SK-N-SH treated with all-trans-retinoic acid at 6 μM for 48 hours (cell line): ENCODE results near the gene CLDN20.

Experiments used
- ATAC-seq: fragments of 200-7000 bp; cut with Tn5 transposase; 3 replicates; pipeline ENCODE4 v1.9.1; 2020; ENCODE audit warnings: mild to moderate bottlenecking, moderate library complexity
- ARNTL ChIP-seq: fragments of 450-650 bp; formaldehyde crosslinking; IDR thresholded peaks from 2 replicates; pipeline ENCODE4 v1.5.0; 2020; ENCODE audit warnings: low read depth, mild to moderate bottlenecking, moderate library complexity, borderline replicate concordance
- BACH2 ChIP-seq: fragments of 250-450 bp; sonication (Bioruptor Pico); IDR thresholded peaks from 2 replicates; pipeline ENCODE4 v1.9.0; 2021; ENCODE audit warnings: mild to moderate bottlenecking, borderline replicate concordance
- CSDC2 ChIP-seq: fragments of 250-450 bp; sonication (Bioruptor Pico); IDR thresholded peaks from 2 replicates; pipeline ENCODE4 v1.5.0; 2020; ENCODE audit warnings: mild to moderate bottlenecking, moderate library complexity
- ESRRG ChIP-seq: fragments of 250-450 bp; sonication (Bioruptor Pico); IDR thresholded peaks from 2 replicates; pipeline ENCODE4 v1.6.1; 2021; ENCODE audit warnings: mild to moderate bottlenecking
- GLIS3 ChIP-seq: fragments of 250-450 bp; sonication (Bioruptor Pico); IDR thresholded peaks from 2 replicates; pipeline ENCODE4 v1.5.0; 2020; ENCODE audit warnings: mild to moderate bottlenecking, moderate library complexity
- ISL1 ChIP-seq: fragments of 250-450 bp; sonication (Bioruptor Pico); IDR thresholded peaks from 2 replicates; pipeline ENCODE4 v2.1.2; 2022; ENCODE audit warnings: mild to moderate bottlenecking, moderate library complexity
- OSR1 ChIP-seq: fragments of 250-450 bp; sonication (Bioruptor Pico); IDR thresholded peaks from 2 replicates; pipeline ENCODE4 v1.8.0; 2022; ENCODE audit warnings: moderate library complexity, mild to moderate bottlenecking, inconsistent platforms
- PPARA ChIP-seq: fragments of 250-450 bp; sonication (Bioruptor Pico); IDR thresholded peaks from 2 replicates; pipeline ENCODE4 v1.5.0; 2020; ENCODE audit warnings: mild to moderate bottlenecking, borderline replicate concordance
- RARB ChIP-seq: fragments of 250-450 bp; sonication (Bioruptor Pico); IDR thresholded peaks from 2 replicates; pipeline ENCODE4 v1.8.0; 2021; ENCODE audit warnings: mild to moderate bottlenecking, moderate library complexity
- SNAI2 ChIP-seq: fragments of 250-450 bp; sonication (Bioruptor Pico); IDR thresholded peaks from 2 replicates; pipeline ENCODE4 v1.5.0; 2020; ENCODE audit warnings: mild to moderate bottlenecking, moderate library complexity
- TCF4 ChIP-seq: fragments of 250-450 bp; sonication (Bioruptor Pico); IDR thresholded peaks from 2 replicates; pipeline ENCODE4 v1.8.0; 2021; ENCODE audit warnings: mild to moderate bottlenecking, moderate library complexity, borderline replicate concordance
- TOX ChIP-seq: fragments of 250-450 bp; sonication (Bioruptor Pico); IDR thresholded peaks from 2 replicates; pipeline ENCODE4 v1.8.0; 2021; ENCODE audit warnings: mild to moderate bottlenecking, moderate library complexity, borderline replicate concordance
- ZC3H10 ChIP-seq: fragments of 250-450 bp; sonication (Bioruptor Pico); IDR thresholded peaks from 2 replicates; pipeline ENCODE4 v1.5.1; 2021; ENCODE audit warnings: mild to moderate bottlenecking, moderate library complexity
- ZFP3 ChIP-seq: fragments of 250-450 bp; sonication (Bioruptor Pico); IDR thresholded peaks from 2 replicates; pipeline ENCODE4 v1.5.0; 2020; ENCODE audit warnings: mild to moderate bottlenecking, moderate library complexity
- ZNF565 ChIP-seq: fragments of 450-650 bp; formaldehyde crosslinking; conservative IDR thresholded peaks from 2 replicates; pipeline ENCODE4 v1.5.0; 2020; ENCODE audit warnings: low read depth, mild to moderate bottlenecking, moderate library complexity
- ZNF70 ChIP-seq: fragments of 450-650 bp; formaldehyde crosslinking; IDR thresholded peaks from 2 replicates; pipeline ENCODE4 v1.5.0; 2020; ENCODE audit warnings: mild to moderate bottlenecking, moderate library complexity
- ZNF8 ChIP-seq: fragments of 450-650 bp; formaldehyde crosslinking; IDR thresholded peaks from 2 replicates; pipeline ENCODE4 v1.5.0; 2020; ENCODE audit warnings: mild to moderate bottlenecking, moderate library complexity
- TF ChIP-seq, protein P1 (sequence below): fragments of 250-450 bp; sonication (Bioruptor Pico); IDR thresholded peaks from 2 replicates; pipeline ENCODE4 v1.5.1; 2020; ENCODE audit warnings: low read depth, mild to moderate bottlenecking, moderate library complexity
- TF ChIP-seq, protein P2 (sequence below): fragments of 250-450 bp; sonication (Bioruptor Pico); IDR thresholded peaks from 2 replicates; pipeline ENCODE4 v1.8.0; 2020; ENCODE audit warnings: mild to moderate bottlenecking, moderate library complexity, borderline replicate concordance
- TF ChIP-seq, protein P3 (sequence below): fragments of 250-450 bp; sonication (Bioruptor Pico); IDR thresholded peaks from 2 replicates; pipeline ENCODE4 v1.8.0; 2021; ENCODE audit warnings: low read depth, mild to moderate bottlenecking, moderate library complexity, borderline replicate concordance
- TF ChIP-seq, protein P4 (sequence below): fragments of 250-450 bp; sonication (Bioruptor Pico); IDR thresholded peaks from 2 replicates; pipeline ENCODE4 v1.5.1; 2021; ENCODE audit warnings: mild to moderate bottlenecking, moderate library complexity
- TF ChIP-seq, protein P5 (sequence below): fragments of 250-450 bp; sonication (Bioruptor Pico); IDR thresholded peaks from 2 replicates; pipeline ENCODE4 v1.5.0; 2020; ENCODE audit warnings: mild to moderate bottlenecking, moderate library complexity

CLDN20 gene

DNA sequence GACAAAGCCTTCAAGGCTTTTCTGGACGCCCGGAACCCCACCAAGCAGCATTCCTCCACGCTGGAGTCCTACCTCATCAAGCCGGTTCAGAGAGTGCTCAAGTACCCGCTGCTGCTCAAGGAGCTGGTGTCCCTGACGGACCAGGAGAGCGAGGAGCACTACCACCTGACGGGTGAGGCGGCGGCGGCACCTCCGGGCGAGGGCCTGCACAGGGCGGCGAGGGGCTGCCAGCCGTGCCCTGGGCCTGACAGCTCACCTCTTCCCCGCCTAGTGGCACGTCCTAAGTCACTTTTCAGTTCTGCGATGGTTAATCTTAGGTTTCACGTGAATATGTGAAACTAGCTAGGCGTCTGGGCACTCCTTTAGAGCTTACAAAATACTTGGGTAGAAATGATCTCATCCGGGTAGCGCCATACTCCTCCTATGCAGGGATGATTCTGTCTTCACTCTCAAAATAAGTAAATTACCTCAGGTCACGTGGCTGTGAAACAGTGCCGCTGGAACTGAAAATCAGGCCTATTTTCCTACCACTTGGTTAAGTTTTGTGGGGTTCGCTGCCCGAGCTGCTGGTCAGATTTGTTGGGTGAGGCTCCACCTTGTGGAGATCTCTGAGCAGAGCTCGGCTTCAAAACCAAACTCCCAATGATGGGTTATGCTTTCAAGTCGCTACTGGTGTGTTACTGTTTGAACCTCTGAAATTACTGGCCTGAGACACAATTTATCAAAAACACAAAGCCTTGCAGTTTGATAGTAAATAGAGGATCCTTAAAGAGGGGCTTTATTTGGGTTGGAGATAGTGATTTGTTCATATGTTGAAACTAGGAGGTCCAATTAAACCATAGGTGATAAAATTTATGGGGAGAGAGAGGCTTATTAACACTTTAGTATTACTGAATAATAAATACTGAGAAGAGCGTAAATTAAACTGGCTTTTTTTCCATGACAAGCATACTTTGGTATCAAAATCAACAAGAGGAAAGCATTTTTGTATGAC is 15.5 kb upstream of the CLDN20 start:
- TF ChIP-seq, protein P1, sequence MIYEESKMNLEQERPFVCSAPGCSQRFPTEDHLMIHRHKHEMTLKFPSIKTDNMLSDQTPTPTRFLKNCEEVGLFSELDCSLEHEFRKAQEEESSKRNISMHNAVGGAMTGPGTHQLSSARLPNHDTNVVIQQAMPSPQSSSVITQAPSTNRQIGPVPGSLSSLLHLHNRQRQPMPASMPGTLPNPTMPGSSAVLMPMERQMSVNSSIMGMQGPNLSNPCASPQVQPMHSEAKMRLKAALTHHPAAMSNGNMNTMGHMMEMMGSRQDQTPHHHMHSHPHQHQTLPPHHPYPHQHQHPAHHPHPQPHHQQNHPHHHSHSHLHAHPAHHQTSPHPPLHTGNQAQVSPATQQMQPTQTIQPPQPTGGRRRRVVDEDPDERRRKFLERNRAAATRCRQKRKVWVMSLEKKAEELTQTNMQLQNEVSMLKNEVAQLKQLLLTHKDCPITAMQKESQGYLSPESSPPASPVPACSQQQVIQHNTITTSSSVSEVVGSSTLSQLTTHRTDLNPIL, result no peak
- no peak for TF ChIP-seq TOX (CRISPR knock-in tag)
- TF ChIP-seq ESRRG (CRISPR knock-in tag), result no peak
- no peak for TF ChIP-seq RARB (CRISPR knock-in tag)
- TF ChIP-seq, protein P2, sequence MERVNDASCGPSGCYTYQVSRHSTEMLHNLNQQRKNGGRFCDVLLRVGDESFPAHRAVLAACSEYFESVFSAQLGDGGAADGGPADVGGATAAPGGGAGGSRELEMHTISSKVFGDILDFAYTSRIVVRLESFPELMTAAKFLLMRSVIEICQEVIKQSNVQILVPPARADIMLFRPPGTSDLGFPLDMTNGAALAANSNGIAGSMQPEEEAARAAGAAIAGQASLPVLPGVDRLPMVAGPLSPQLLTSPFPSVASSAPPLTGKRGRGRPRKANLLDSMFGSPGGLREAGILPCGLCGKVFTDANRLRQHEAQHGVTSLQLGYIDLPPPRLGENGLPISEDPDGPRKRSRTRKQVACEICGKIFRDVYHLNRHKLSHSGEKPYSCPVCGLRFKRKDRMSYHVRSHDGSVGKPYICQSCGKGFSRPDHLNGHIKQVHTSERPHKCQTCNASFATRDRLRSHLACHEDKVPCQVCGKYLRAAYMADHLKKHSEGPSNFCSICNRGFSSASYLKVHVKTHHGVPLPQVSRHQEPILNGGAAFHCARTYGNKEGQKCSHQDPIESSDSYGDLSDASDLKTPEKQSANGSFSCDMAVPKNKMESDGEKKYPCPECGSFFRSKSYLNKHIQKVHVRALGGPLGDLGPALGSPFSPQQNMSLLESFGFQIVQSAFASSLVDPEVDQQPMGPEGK (CRISPR knock-in tag), result no peak
- TF ChIP-seq ZNF8 (CRISPR knock-in tag), result no peak
- TF ChIP-seq OSR1 (CRISPR knock-in tag), result no peak
- no peak for TF ChIP-seq ZC3H10 (CRISPR knock-in tag)
- no peak for TF ChIP-seq CSDC2 (CRISPR knock-in tag)
- no peak for TF ChIP-seq GLIS3 (CRISPR knock-in tag)
- TF ChIP-seq, protein P3, sequence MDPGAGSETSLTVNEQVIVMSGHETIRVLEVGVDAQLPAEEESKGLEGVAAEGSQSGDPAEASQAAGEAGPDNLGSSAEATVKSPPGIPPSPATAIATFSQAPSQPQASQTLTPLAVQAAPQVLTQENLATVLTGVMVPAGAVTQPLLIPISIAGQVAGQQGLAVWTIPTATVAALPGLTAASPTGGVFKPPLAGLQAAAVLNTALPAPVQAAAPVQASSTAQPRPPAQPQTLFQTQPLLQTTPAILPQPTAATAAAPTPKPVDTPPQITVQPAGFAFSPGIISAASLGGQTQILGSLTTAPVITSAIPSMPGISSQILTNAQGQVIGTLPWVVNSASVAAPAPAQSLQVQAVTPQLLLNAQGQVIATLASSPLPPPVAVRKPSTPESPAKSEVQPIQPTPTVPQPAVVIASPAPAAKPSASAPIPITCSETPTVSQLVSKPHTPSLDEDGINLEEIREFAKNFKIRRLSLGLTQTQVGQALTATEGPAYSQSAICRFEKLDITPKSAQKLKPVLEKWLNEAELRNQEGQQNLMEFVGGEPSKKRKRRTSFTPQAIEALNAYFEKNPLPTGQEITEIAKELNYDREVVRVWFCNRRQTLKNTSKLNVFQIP (CRISPR knock-in tag), result no peak
- TF ChIP-seq, protein P4, sequence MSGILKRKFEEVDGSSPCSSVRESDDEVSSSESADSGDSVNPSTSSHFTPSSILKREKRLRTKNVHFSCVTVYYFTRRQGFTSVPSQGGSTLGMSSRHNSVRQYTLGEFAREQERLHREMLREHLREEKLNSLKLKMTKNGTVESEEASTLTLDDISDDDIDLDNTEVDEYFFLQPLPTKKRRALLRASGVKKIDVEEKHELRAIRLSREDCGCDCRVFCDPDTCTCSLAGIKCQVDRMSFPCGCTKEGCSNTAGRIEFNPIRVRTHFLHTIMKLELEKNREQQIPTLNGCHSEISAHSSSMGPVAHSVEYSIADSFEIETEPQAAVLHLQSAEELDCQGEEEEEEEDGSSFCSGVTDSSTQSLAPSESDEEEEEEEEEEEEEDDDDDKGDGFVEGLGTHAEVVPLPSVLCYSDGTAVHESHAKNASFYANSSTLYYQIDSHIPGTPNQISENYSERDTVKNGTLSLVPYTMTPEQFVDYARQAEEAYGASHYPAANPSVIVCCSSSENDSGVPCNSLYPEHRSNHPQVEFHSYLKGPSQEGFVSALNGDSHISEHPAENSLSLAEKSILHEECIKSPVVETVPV, result no peak
- no peak for TF ChIP-seq TCF4 (CRISPR knock-in tag)
- TF ChIP-seq PPARA (CRISPR knock-in tag), result no peak
- TF ChIP-seq BACH2 (CRISPR knock-in tag), result no peak
- TF ChIP-seq ZNF565 (CRISPR knock-in tag), result no peak
- no peak for TF ChIP-seq ISL1 (CRISPR knock-in tag)
- TF ChIP-seq ZNF70, result no peak
- TF ChIP-seq ZFP3 (CRISPR knock-in tag), result no peak
- TF ChIP-seq, protein P5, sequence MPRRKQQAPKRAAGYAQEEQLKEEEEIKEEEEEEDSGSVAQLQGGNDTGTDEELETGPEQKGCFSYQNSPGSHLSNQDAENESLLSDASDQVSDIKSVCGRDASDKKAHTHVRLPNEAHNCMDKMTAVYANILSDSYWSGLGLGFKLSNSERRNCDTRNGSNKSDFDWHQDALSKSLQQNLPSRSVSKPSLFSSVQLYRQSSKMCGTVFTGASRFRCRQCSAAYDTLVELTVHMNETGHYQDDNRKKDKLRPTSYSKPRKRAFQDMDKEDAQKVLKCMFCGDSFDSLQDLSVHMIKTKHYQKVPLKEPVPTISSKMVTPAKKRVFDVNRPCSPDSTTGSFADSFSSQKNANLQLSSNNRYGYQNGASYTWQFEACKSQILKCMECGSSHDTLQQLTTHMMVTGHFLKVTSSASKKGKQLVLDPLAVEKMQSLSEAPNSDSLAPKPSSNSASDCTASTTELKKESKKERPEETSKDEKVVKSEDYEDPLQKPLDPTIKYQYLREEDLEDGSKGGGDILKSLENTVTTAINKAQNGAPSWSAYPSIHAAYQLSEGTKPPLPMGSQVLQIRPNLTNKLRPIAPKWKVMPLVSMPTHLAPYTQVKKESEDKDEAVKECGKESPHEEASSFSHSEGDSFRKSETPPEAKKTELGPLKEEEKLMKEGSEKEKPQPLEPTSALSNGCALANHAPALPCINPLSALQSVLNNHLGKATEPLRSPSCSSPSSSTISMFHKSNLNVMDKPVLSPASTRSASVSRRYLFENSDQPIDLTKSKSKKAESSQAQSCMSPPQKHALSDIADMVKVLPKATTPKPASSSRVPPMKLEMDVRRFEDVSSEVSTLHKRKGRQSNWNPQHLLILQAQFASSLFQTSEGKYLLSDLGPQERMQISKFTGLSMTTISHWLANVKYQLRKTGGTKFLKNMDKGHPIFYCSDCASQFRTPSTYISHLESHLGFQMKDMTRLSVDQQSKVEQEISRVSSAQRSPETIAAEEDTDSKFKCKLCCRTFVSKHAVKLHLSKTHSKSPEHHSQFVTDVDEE (CRISPR knock-in tag), result no peak
- TF ChIP-seq, all 23 proteins: peak for 0
- peak; percentile 79 for ATAC-seq

DNA sequence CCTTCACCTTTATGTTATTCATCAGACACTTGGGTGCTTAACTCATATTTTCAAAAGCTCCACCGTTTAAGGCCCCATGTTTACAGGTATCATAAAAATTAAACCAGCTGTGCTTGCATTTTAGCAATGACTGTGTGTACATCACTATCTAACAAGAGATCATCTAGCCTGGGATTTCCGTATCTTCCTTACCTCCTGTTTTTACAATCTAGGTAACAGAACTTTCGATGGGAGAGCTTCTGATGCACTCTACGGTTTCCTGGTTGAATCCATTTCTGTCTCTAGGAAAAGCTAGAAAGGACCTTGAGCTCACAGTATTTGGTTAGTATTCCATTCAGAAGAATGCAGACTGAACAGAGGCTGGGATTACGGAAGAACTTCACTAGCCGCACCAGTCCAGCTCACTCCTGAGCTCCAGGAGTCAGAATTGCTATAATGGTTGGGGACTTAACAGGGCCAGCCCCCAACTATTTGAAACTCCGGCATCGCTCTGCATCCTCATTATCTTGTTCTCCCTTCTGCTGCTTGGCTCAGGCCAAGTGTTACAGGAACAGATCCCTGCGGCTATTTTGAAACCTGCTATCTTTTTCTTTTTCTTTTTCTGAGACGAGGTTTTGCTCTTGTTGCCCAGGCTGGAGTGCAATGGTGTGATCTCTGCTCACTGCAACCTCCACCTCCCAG is 13.0 kb upstream of the CLDN20 start:
- no peak for ATAC-seq
- TF ChIP-seq SNAI2 (CRISPR knock-in tag) (no peak), ZFP3 (CRISPR knock-in tag) (no peak), ARNTL (CRISPR knock-in tag) (no peak), RARB (CRISPR knock-in tag) (no peak)
- TF ChIP-seq, protein P3 (CRISPR knock-in tag), result no peak
- TF ChIP-seq, protein P5 (CRISPR knock-in tag), result no peak
- TF ChIP-seq, protein P4, result no peak
- TF ChIP-seq, all 23 proteins: peak for 0
